ENCODE data around the gene PRIMPOL.
"Not testable (repeated sequence)": the region's sequence is repeated elsewhere in the genome, so short reads cannot be mapped to it uniquely, and the experiment has no call there.

Gene PRIMPOL

GRCh38 chr4:184734758-184735157, 85.2 kb downstream of the PRIMPOL start:
- no peak for TF ChIP-seq CTCF (IDR thresholded peaks at IDR 0.05; ENCODE audit: low read depth, low read length)
- peak overlapping the region; percentile 74 for H3K4me3 ChIP-seq (ENCODE audit: low read depth, low read length)

GRCh38 chr4:184739575-184739974, 90.0 kb downstream of the PRIMPOL start:
- not testable (repeated sequence) for H3K4me3 ChIP-seq (ENCODE audit: low read depth, low read length)

GRCh38 chr4:184740980-184741391, 91.4 kb downstream of the PRIMPOL start:
- no peak overlapping the region for H3K4me3 ChIP-seq (ENCODE audit: low read depth, low read length)
- no peak for TF ChIP-seq CTCF (IDR thresholded peaks at IDR 0.05; ENCODE audit: low read depth, low read length)

GRCh38 chr4:184741651-184742050, 92.1 kb downstream of the PRIMPOL start:
- H3K4me3 ChIP-seq (ENCODE audit: low read depth, low read length): not testable (repeated sequence)

GRCh38 chr4:184743650-184744049, 94.1 kb downstream of the PRIMPOL start:
- no peak for TF ChIP-seq CTCF (IDR thresholded peaks at IDR 0.05; ENCODE audit: low read depth, low read length)

GRCh38 chr4:184744236-184744635, 94.7 kb downstream of the PRIMPOL start:
- no peak for TF ChIP-seq CTCF (IDR thresholded peaks at IDR 0.05; ENCODE audit: low read depth, low read length)
- H3K4me3 ChIP-seq (ENCODE audit: low read depth, low read length): no peak overlapping the region

More at GRCh38 chr4:184743650-184744049, 94.1 kb downstream of the PRIMPOL start:
- H3K4me3 ChIP-seq (ENCODE audit: low read depth, low read length): no peak overlapping the region

Data from WI38 (cell line).